H1 (cell line): ENCODE results near the gene CDR2. TPM values are rescaled to one million over a fixed set of nuclear protein-coding genes. Genes with fewer than 3 reads are reported as not detected.

Experiments used
- CTCF ChIA-PET: fragments of 300-600 bp; sonication (Branson Sonifier 250); formaldehyde crosslinking; loops from one replicate; lab custom pipeline; 2021; ENCODE audit not compliant: partially characterized antibody; lab: Charles Lee
- POLR2A ChIA-PET: fragments of 300-600 bp; sonication (Branson Sonifier 250); formaldehyde crosslinking; loops from one replicate; lab custom pipeline; 2021; ENCODE audit warnings: inconsistent platforms; ENCODE audit not compliant: partially characterized antibody; lab: Charles Lee
- DNase-seq, 2 experiments: peaks; one replicate each; pipeline versions ENCODE4 v3.0.0 to v3.0.0-alpha.2; 2010 to 2022; ENCODE audit warnings: low spot score in 2 of 2, low read depth in 1 of 2, mixed read lengths in 1 of 2
- FAIRE-seq: peaks from 2 replicates; lab custom pipeline; 2011; peaks lifted over from hg19 to GRCh38; lab: Jason Lieb, UNC
- H2AFZ ChIP-seq: 2 replicates; pipeline ENCODE4 v1.8.1; 2012; ENCODE audit warnings: low read length, inconsistent platforms
- H2AK5ac ChIP-seq: 2 replicates; pipeline ENCODE4 v1.6.1; 2013; ENCODE audit warnings: low read depth, low read length
- H2BK120ac ChIP-seq: replicated peaks from 2 replicates; pipeline ENCODE3; 2013; ENCODE audit warnings: low read depth, low read length, inconsistent platforms
- H2BK12ac ChIP-seq: 2 replicates; pipeline ENCODE4 v1.6.1; 2013; ENCODE audit warnings: low read depth, low read length
- H2BK15ac ChIP-seq: 2 replicates; pipeline ENCODE4 v1.6.1; 2013; ENCODE audit warnings: low read length
- H2BK20ac ChIP-seq: 2 replicates; pipeline ENCODE4 v1.6.1; 2013; ENCODE audit warnings: low read length
- H2BK5ac ChIP-seq: 2 replicates; pipeline ENCODE4 v1.6.1; 2013; ENCODE audit warnings: low read depth, low read length
- H3K14ac ChIP-seq: 2 replicates; pipeline ENCODE4 v1.6.1; 2013; ENCODE audit warnings: inconsistent platforms; ENCODE audit not compliant: insufficient read length
- H3K18ac ChIP-seq: 2 replicates; pipeline ENCODE4 v1.6.1; 2013; ENCODE audit warnings: low read length; ENCODE audit errors: extremely low read depth
- H3K23ac ChIP-seq: 2 replicates; pipeline ENCODE4 v1.6.1; 2013; ENCODE audit warnings: inconsistent platforms; ENCODE audit not compliant: insufficient read length
- H3K23me2 ChIP-seq: 2 replicates; pipeline ENCODE4 v1.6.1; 2013; ENCODE audit warnings: low read depth, low read length
- H3K27ac ChIP-seq: 2 replicates; pipeline ENCODE4 v1.6.1; 2011; ENCODE audit warnings: low read depth, low read length, inconsistent platforms
- H3K27me3 ChIP-seq, 4 experiments: replicated peaks in 1 of 4; 1 replicate in 1 of 4; 2 replicates in 3 of 4; pipeline versions ENCODE4 v1.6.1 to v1.8.1; 2011 to 2013; ENCODE audit warnings: low read length in 3 of 4, mild to moderate bottlenecking in 3 of 4, inconsistent platforms in 2 of 4, mixed read lengths in 2 of 4, moderate library complexity in 1 of 4; ENCODE audit not compliant: control insufficient read depth in 3 of 4, insufficient read depth in 3 of 4; ENCODE audit errors: extremely low read depth in 1 of 4
- H3K36me3 ChIP-seq, 4 experiments: 2 replicates each; pipeline versions ENCODE4 v1.6.1 to v1.8.1; 2011 to 2013; ENCODE audit warnings: mild to moderate bottlenecking in 4 of 4, low read length in 3 of 4, moderate library complexity in 2 of 4, control low read depth in 1 of 4, inconsistent platforms in 1 of 4; ENCODE audit not compliant: insufficient read depth in 4 of 4, control insufficient read depth in 2 of 4
- H3K4ac ChIP-seq: replicated peaks from 2 replicates; pipeline ENCODE3; 2013; ENCODE audit warnings: low read length, low read depth, mixed read lengths, inconsistent platforms; ENCODE audit not compliant: insufficient read length
- H3K4me1 ChIP-seq, 4 experiments: replicated peaks in 1 of 4; 1 replicate in 1 of 4; 2 replicates in 3 of 4; pipeline versions ENCODE4 v1.6.1 to v1.8.1; 2011 to 2013; ENCODE audit warnings: low read length in 3 of 4, inconsistent platforms in 2 of 4, mixed read lengths in 1 of 4; ENCODE audit not compliant: insufficient read depth in 4 of 4, control insufficient read depth in 3 of 4
- H3K4me2 ChIP-seq, 2 experiments: 2 replicates each; pipeline versions ENCODE4 v1.6.1 to v1.8.1; 2011 to 2013; ENCODE audit warnings: low read depth in 2 of 2, low read length in 2 of 2, control low read depth in 1 of 2, inconsistent platforms in 1 of 2, mild to moderate bottlenecking in 1 of 2; ENCODE audit not compliant: insufficient read depth in 1 of 2
- H3K4me3 ChIP-seq, 4 experiments: fragments of 200-600, 300-600 bp in 1 of 4; sonication (generic), shearing (Covaris generic), sonication (Bioruptor Twin) in 1 of 4; 2 replicates each; pipeline versions ENCODE4 v1.5.1 to v1.8.1; 2011 to 2016; ENCODE audit warnings: low read length in 4 of 4, low read depth in 3 of 4, control low read depth in 2 of 4, inconsistent platforms in 2 of 4, mild to moderate bottlenecking in 2 of 4, mixed read lengths in 1 of 4, moderate library complexity in 1 of 4; ENCODE audit not compliant: insufficient read depth in 2 of 4; ENCODE audit errors: extremely low read depth in 1 of 4
- H3K56ac ChIP-seq: replicated peaks from 2 replicates; pipeline ENCODE3; 2013; ENCODE audit warnings: low read depth, mild to moderate bottlenecking, mixed read lengths, low read length, inconsistent platforms; ENCODE audit not compliant: insufficient read length
- H3K79me1 ChIP-seq: 2 replicates; pipeline ENCODE4 v1.6.1; 2013; ENCODE audit warnings: low read depth, low read length, control low read depth
- H3K79me2 ChIP-seq, 2 experiments: 2 replicates each; pipeline versions ENCODE4 v1.6.1 to v1.8.1; 2012 to 2013; ENCODE audit warnings: low read length in 2 of 2, mild to moderate bottlenecking in 2 of 2, inconsistent platforms in 1 of 2; ENCODE audit not compliant: insufficient read depth in 2 of 2, control insufficient read depth in 1 of 2
- H3K9ac ChIP-seq, 4 experiments: replicated peaks in 1 of 4; 1 replicate in 1 of 4; 2 replicates in 3 of 4; pipeline versions ENCODE4 v1.6.1 to v1.8.1; 2011 to 2013; ENCODE audit warnings: low read depth in 3 of 4, low read length in 3 of 4, control low read depth in 2 of 4, mild to moderate bottlenecking in 2 of 4, moderate library complexity in 2 of 4, inconsistent platforms in 1 of 4; ENCODE audit errors: extremely low read depth in 1 of 4
- H3K9me3 ChIP-seq, 2 experiments: 2 replicates each; pipeline versions ENCODE4 v1.6.1 to v1.8.1; 2012 to 2013; ENCODE audit warnings: mild to moderate bottlenecking in 2 of 2, moderate library complexity in 2 of 2, control low read depth in 1 of 2, inconsistent platforms in 1 of 2, low read depth in 1 of 2, low read length in 1 of 2, mixed read lengths in 1 of 2; ENCODE audit not compliant: insufficient read depth in 2 of 2
- H4K20me1 ChIP-seq, 2 experiments: replicated peaks in 1 of 2; 2 replicates each; pipeline versions ENCODE3 to v1.8.1; 2011 to 2013; ENCODE audit warnings: inconsistent platforms in 2 of 2, low read length in 2 of 2, mild to moderate bottlenecking in 1 of 2; ENCODE audit not compliant: insufficient read depth in 2 of 2, control insufficient read depth in 1 of 2
- H4K5ac ChIP-seq: 2 replicates; pipeline ENCODE4 v1.6.1; 2013; ENCODE audit warnings: low read length, low read depth, mixed read lengths, inconsistent platforms; ENCODE audit not compliant: insufficient read length
- H4K8ac ChIP-seq: 2 replicates; pipeline ENCODE4 v1.8.0; 2013; ENCODE audit warnings: mild to moderate bottlenecking, moderate library complexity, low read length, inconsistent platforms; ENCODE audit not compliant: insufficient read depth; ENCODE audit errors: extremely low read depth
- H4K91ac ChIP-seq: replicated peaks from 2 replicates; pipeline ENCODE3; 2013; ENCODE audit warnings: low read length, mixed read lengths, inconsistent platforms; ENCODE audit not compliant: insufficient read length
- CHD2 ChIP-seq: IDR thresholded peaks from 2 replicates; pipeline ENCODE4 v1.6.1; 2012; ENCODE audit warnings: low read length, improper control_type of control experiment
- GABPA ChIP-seq: IDR thresholded peaks from 2 replicates; pipeline ENCODE4 v1.6.1; 2011; ENCODE audit warnings: mild to moderate bottlenecking, low read length, moderate library complexity, borderline replicate concordance; ENCODE audit not compliant: insufficient read depth
- HDAC2 ChIP-seq, 2 experiments: fragments of 300-600 bp in 1 of 2; sonication (generic) in 1 of 2; IDR thresholded peaks; 2 replicates each; pipeline ENCODE4 v1.6.1; 2011 to 2012; ENCODE audit warnings: low read depth in 2 of 2, low read length in 2 of 2, mild to moderate bottlenecking in 2 of 2, moderate library complexity in 2 of 2, borderline replicate concordance in 1 of 2, inconsistent platforms in 1 of 2
- HDAC6 ChIP-seq: IDR thresholded peaks from one replicate; pipeline ENCODE4 v1.7.1; 2012; ENCODE audit warnings: low read depth, mild to moderate bottlenecking, inconsistent platforms, low read length, moderate library complexity
- MAFK ChIP-seq: IDR thresholded peaks from 2 replicates; pipeline ENCODE4 v1.6.1; 2012; ENCODE audit warnings: low read depth, mild to moderate bottlenecking, improper control_type of control experiment, low read length
- RNF2 ChIP-seq: fragments of 200-900, 300-1000 bp; sonication (generic); IDR thresholded peaks from 2 replicates; pipeline ENCODE4 v1.7.1; 2016; ENCODE audit warnings: borderline replicate concordance, low read depth, mild to moderate bottlenecking, antibody characterized with exemption, low read length; ENCODE audit not compliant: poor library complexity, severe bottlenecking; ENCODE audit errors: missing control alignments
- SP4 ChIP-seq: IDR thresholded peaks from 2 replicates; pipeline ENCODE4 v1.6.1; 2012; ENCODE audit warnings: low read length, inconsistent platforms
- TAF1 ChIP-seq: IDR thresholded peaks from 2 replicates; pipeline ENCODE4 v1.6.1; 2011; ENCODE audit warnings: mild to moderate bottlenecking, low read depth, low read length
- USF2 ChIP-seq: IDR thresholded peaks from 2 replicates; pipeline ENCODE4 v1.6.1; 2011; ENCODE audit warnings: low read length, improper control_type of control experiment
- WGBS, 2 experiments: shearing (Covaris generic) in 1 of 2; methylation state at CpG; one replicate each; pipeline versions ENCODE4 v1.1.6 to v1.1.7; 2013 to 2015; ENCODE audit warnings: low lambda C conversion rate in 2 of 2, mixed read lengths in 2 of 2, inconsistent platforms in 1 of 2, low coverage in 1 of 2, missing lambda C conversion rate in 1 of 2; ENCODE audit not compliant: insufficient replicate concordance in 2 of 2, insufficient coverage in 1 of 2, insufficient read length in 1 of 2; ENCODE audit errors: extremely low coverage in 1 of 2, missing lambda C conversion rate in 1 of 2; 5-methylcytosine and 5-hydroxymethylcytosine counted together
- polyA plus RNA-seq, 7 experiments: library from polyadenylated mRNA; depleted of rRNA in 3 of 7; stranded (reverse) in 5 of 7; unstranded in 2 of 7; fragments of >200 nt in 5 of 7; fragments of 200-250 nt in 2 of 7; gene quantifications; 1 replicate in 5 of 7; 2 replicates in 1 of 7; 4 replicates in 1 of 7; pipeline versions ENCODE4 v1.2.1 to v1.2.3, GENCODE V29; 2011 to 2013; ENCODE audit warnings: missing spikeins in 2 of 7, mixed read lengths in 2 of 7
- total RNA-seq: library from RNA; stranded (reverse); fragmentation: NEBNext Ultra II Directional; extraction: Animal tissue kit (Norgen Biotek cat#: 25700); gene quantifications from 2 replicates; pipeline ENCODE4 v1.2.1, GENCODE V29; 2021

The CDR2 gene
- total and polyA plus RNA-seq, 2 of the 8 experiments (the other 6 are each of a cell fraction or from before 2014, with no cell fraction given) = 16.3 to 34.9 TPM

GRCh38 chr16:22306788-22307187 is 67.6 kb downstream of the CDR2 start:
- no peak overlapping the region for H4K91ac ChIP-seq
- no peak overlapping the region for H3K4ac ChIP-seq
- CTCF ChIA-PET = interaction anchor here (0.9 to 2.0 kb wide), 4 partner anchors 12 to 305 kb away, joined by 3 to 8 read pairs (median 4); no protein-coding TSS in a partner anchor
- peaks cover 3 to 32% of the 10 kb centered on the region in 2 experiments; a peak in 2 of 4 replicates for H3K79me2 ChIP-seq
- POLR2A ChIA-PET = no interaction called here
- no peak overlapping the region for H2BK12ac ChIP-seq
- no peak overlapping the region for H3K27ac ChIP-seq
- H3K27me3 ChIP-seq = no peaks in the 10 kb centered on the region
- WGBS, 2 experiments = 95% methylated on average over 9 of the region's 9 CpGs; no CpG with 5 or more reads in 1 of the 2 experiments
- no peak overlapping the region for H2BK20ac ChIP-seq
- FAIRE-seq (no peak), DNase-seq (no peak)
- no peak overlapping the region for H3K56ac ChIP-seq
- H2BK120ac ChIP-seq = no peak overlapping the region
- peaks cover 10% of the 10 kb centered on the region; the same call in 1 of the 2 replicates for H3K79me1 ChIP-seq
- no peak overlapping the region for H2BK15ac ChIP-seq
- no peak overlapping the region for H3K14ac ChIP-seq
- H3K9ac ChIP-seq = no peak overlapping the region
- H3K4me3 ChIP-seq = no peak overlapping the region
- no peak overlapping the region for H3K4me2 ChIP-seq
- H2BK5ac ChIP-seq = no peak overlapping the region; the same call in 1 of the 2 replicates
- no peaks in the 10 kb centered on the region for H3K9me3 ChIP-seq
- no peak overlapping the region for H4K5ac ChIP-seq
- no peak overlapping the region for H3K23ac ChIP-seq
- no peak overlapping the region for H4K8ac ChIP-seq
- H3K36me3 ChIP-seq = peaks cover 21 to 55% (median 40%) of the 10 kb centered on the region in 4 experiments
- no peaks in the 10 kb centered on the region for H3K4me1 ChIP-seq
- H3K23me2 ChIP-seq = no peaks in the 10 kb centered on the region
- H2AFZ ChIP-seq = no peak overlapping the region
- H2AK5ac ChIP-seq = no peak overlapping the region
- no peak overlapping the region for H3K18ac ChIP-seq
- H4K20me1 ChIP-seq = peaks cover 14 to 27% of the 10 kb centered on the region in 2 experiments
- no peak for TF ChIP-seq RNF2
- TF ChIP-seq GABPA = no peak
- TF ChIP-seq USF2 = no peak
- no peak for TF ChIP-seq CHD2
- TF ChIP-seq MAFK = no peak
- no peak for TF ChIP-seq TAF1
- no peak for TF ChIP-seq SP4
- no peak for TF ChIP-seq HDAC6
- no peak for TF ChIP-seq HDAC2 (IDR thresholded peaks at IDR 0.05; ENCODE audit: borderline replicate concordance in 1 of 2, low read depth in 2 of 2, low read length in 2 of 2)
